Large intestine (tissue), 3 donors: Measurements from ENCODE around the gene PORCN. TPM values are rescaled to one million over a fixed set of nuclear protein-coding genes. Genes with fewer than 3 reads are reported as not detected.
"Not testable (repeated sequence)": the region's sequence is repeated elsewhere in the genome, so short reads cannot be mapped to it uniquely, and the experiment has no call there.

Experiments used
- DNase-seq, 2 donors: peaks; one replicate each; pipeline versions ENCODE4 v3.0.0 to v3.0.0-alpha.2; 2013
- H3K27ac ChIP-seq: one replicate; pipeline ENCODE4 v1.5.1; 2013; ENCODE audit warnings: low read length
- H3K27me3 ChIP-seq: 2 replicates; pipeline ENCODE4 v1.6.1; 2013; ENCODE audit warnings: low read length; ENCODE audit not compliant: control insufficient read depth, insufficient read depth
- H3K36me3 ChIP-seq: 2 replicates; pipeline ENCODE4 v1.6.1; 2013; ENCODE audit warnings: low read length; ENCODE audit not compliant: control insufficient read depth, insufficient read depth
- H3K4me1 ChIP-seq: one replicate; pipeline ENCODE4 v1.6.1; 2013; ENCODE audit warnings: low read length; ENCODE audit not compliant: control insufficient read depth, insufficient read depth
- H3K4me3 ChIP-seq: one replicate; pipeline ENCODE4 v1.5.1; 2013; ENCODE audit warnings: low read length
- H3K9me3 ChIP-seq: one replicate; pipeline ENCODE4 v1.6.1; 2013; ENCODE audit warnings: mild to moderate bottlenecking, low read depth, low read length, moderate library complexity; ENCODE audit not compliant: control insufficient read depth
- WGBS: methylation state at CpG from one replicate; pipeline ENCODE4 v1.1.5; 2013; ENCODE audit warnings: low lambda C conversion rate; ENCODE audit not compliant: insufficient coverage; 5-methylcytosine and 5-hydroxymethylcytosine counted together
- polyA plus RNA-seq: library from polyadenylated mRNA; unstranded; fragments of 120-200 nt; gene quantifications from one replicate; pipeline ENCODE4 v1.2.1, GENCODE V29; 2013

The PORCN gene
- polyA plus RNA-seq, 1 donor, result 4.5 TPM

- Histone ChIP-seq H3K36me3 (peaks cover 9% of the 10 kb centered on the region), H3K27ac (no peak overlapping the region), H3K27me3 (no peaks in the 10 kb centered on the region), H3K9me3 (no peaks in the 10 kb centered on the region), H3K4me1 (peaks cover 2% of the 10 kb centered on the region), H3K4me3 (no peak overlapping the region)
- no peak for DNase-seq
- WGBS, result no CpG with 5 or more reads among the region's 2 CpGs
Observed at GRCh38 chrX:48520455-48520854, 11.7 kb downstream of the PORCN start.

- WGBS, result no CpG with 5 or more reads among the region's 2 CpGs
- Histone ChIP-seq H3K4me1 (peaks cover 2% of the 10 kb centered on the region), H3K27me3 (no peaks in the 10 kb centered on the region), H3K36me3 (peaks cover 8% of the 10 kb centered on the region), H3K9me3 (no peaks in the 10 kb centered on the region), H3K4me3 (peak overlapping the region; percentile 74), H3K27ac (no peak overlapping the region)
- DNase-seq, result peak in 1 of 2 donors; percentile 6
Observed at GRCh38 chrX:48520976-48521352, 12.2 kb downstream of the PORCN start.

GRCh38 chrX:48521353-48522243 is 12.8 kb downstream of the PORCN start, which contains the start of gene EBP:
Gene EBP, plus strand, starts transcription at chrX:48521808. Its CDS starts 1,964 bp downstream, at chrX:48523772.
- DNase-seq, result peak; percentile 87 to 91
- WGBS, result no CpG with 5 or more reads among the region's 66 CpGs
- peak within 1 kb of the TSS; percentile 74 for H3K4me3 ChIP-seq
- peak within 1 kb of the TSS; percentile 87 for H3K27ac ChIP-seq
- no peaks in the 10 kb centered on the region for H3K27me3 ChIP-seq
- H3K36me3 ChIP-seq, result peaks cover 10% of the 10 kb centered on the region
- peaks cover 2% of the 10 kb centered on the region for H3K4me1 ChIP-seq
- H3K9me3 ChIP-seq, result no peaks in the 10 kb centered on the region

- no peaks in the 10 kb centered on the region for H3K9me3 ChIP-seq
- H3K4me3 ChIP-seq, result peak overlapping the region; percentile 74
- peak overlapping the region; percentile 87 for H3K27ac ChIP-seq
- no CpG with 5 or more reads among the region's 10 CpGs for WGBS
- peak; percentile 67 to 80 for DNase-seq
- peaks cover 2% of the 10 kb centered on the region for H3K4me1 ChIP-seq
- peaks cover 17% of the 10 kb centered on the region for H3K36me3 ChIP-seq
- H3K27me3 ChIP-seq, result no peaks in the 10 kb centered on the region
Observed at GRCh38 chrX:48522291-48522690, 13.5 kb downstream of the PORCN start.

GRCh38 chrX:48523682-48524081 is 14.9 kb downstream of the PORCN start:
- Histone ChIP-seq H3K27me3 (no peaks in the 10 kb centered on the region), H3K9me3 (no peaks in the 10 kb centered on the region), H3K36me3 (peaks cover 28% of the 10 kb centered on the region), H3K4me1 (peaks cover 2% of the 10 kb centered on the region), H3K27ac (no peak overlapping the region), H3K4me3 (no peak overlapping the region)
- DNase-seq, result no peak
- no CpG with 5 or more reads among the region's 12 CpGs for WGBS

GRCh38 chrX:48525853-48526252 is 17.1 kb downstream of the PORCN start:
- no CpG with 5 or more reads among the region's 8 CpGs for WGBS
- not testable (repeated sequence) for H3K9me3 ChIP-seq, H3K27me3 ChIP-seq, H3K4me3 ChIP-seq, DNase-seq, H3K4me1 ChIP-seq, H3K27ac ChIP-seq
- peaks cover 31% of the 10 kb centered on the region for H3K36me3 ChIP-seq

GRCh38 chrX:48530736-48531135 is 21.9 kb downstream of the PORCN start:
- H3K27ac ChIP-seq, result no peak overlapping the region
- no CpG with 5 or more reads among the region's 3 CpGs for WGBS

GRCh38 chrX:48531358-48531959 is 22.7 kb downstream of the PORCN start:
- H3K36me3 ChIP-seq, result peaks cover 23% of the 10 kb centered on the region
- no peaks in the 10 kb centered on the region for H3K27me3 ChIP-seq
- H3K27ac ChIP-seq, result peak overlapping the region; percentile 10
- DNase-seq, result peak in 1 of 2 donors; percentile 50
- no peaks in the 10 kb centered on the region for H3K9me3 ChIP-seq
- WGBS, result no CpG with 5 or more reads among the region's 5 CpGs
- H3K4me3 ChIP-seq, result no peak overlapping the region
- H3K4me1 ChIP-seq, result no peaks in the 10 kb centered on the region

More at GRCh38 chrX:48530736-48531135, 21.9 kb downstream of the PORCN start:
- H3K36me3 ChIP-seq, result peaks cover 26% of the 10 kb centered on the region
- H3K4me1 ChIP-seq, result no peaks in the 10 kb centered on the region
- H3K9me3 ChIP-seq, result no peaks in the 10 kb centered on the region
- DNase-seq, result no peak
- no peaks in the 10 kb centered on the region for H3K27me3 ChIP-seq
- no peak overlapping the region for H3K4me3 ChIP-seq

- H3K4me3 ChIP-seq, result no peak overlapping the region
- no CpG with 5 or more reads among the region's 1 CpG for WGBS
- DNase-seq, result peak in 1 of 2 donors; percentile 5
- no peaks in the 10 kb centered on the region for H3K27me3 ChIP-seq
- peak overlapping the region; percentile 10 for H3K27ac ChIP-seq
- H3K9me3 ChIP-seq, result no peaks in the 10 kb centered on the region
- no peaks in the 10 kb centered on the region for H3K4me1 ChIP-seq
- H3K36me3 ChIP-seq, result peaks cover 16% of the 10 kb centered on the region
Observed at GRCh38 chrX:48532161-48532560, 23.4 kb downstream of the PORCN start.

- Histone ChIP-seq H3K9me3 (no peaks in the 10 kb centered on the region), H3K4me1 (no peaks in the 10 kb centered on the region), H3K27ac (no peak overlapping the region), H3K27me3 (no peaks in the 10 kb centered on the region), H3K36me3 (peaks cover 8% of the 10 kb centered on the region), H3K4me3 (no peak overlapping the region)
- WGBS, result 100% methylated on average over 1 of the region's 3 CpGs
- no peak for DNase-seq
Observed at GRCh38 chrX:48533165-48533564, 24.4 kb downstream of the PORCN start.
